HG03457 (cell line): ENCODE measurements around the gene SH2D3C.
A peak's percentile ranks its signal among the peaks of the same experiment; 100 is the strongest.
"Not testable (repeated sequence)": the region's sequence is repeated elsewhere in the genome, so short reads cannot be mapped to it uniquely, and the experiment has no call there.

Source experiments
- ATAC-seq: cut with Tn5 transposase; IDR thresholded peaks from one replicate; pipeline ENCODE4 v1.9.1; 2021; ENCODE audit warnings: moderate number of reproducible peaks; ENCODE audit not compliant: unreplicated experiment

SH2D3C gene

GRCh38 chr9:127785933-127786772 is 7.7 kb upstream of the SH2D3C start, which contains the start of gene CDK9:
Gene CDK9, plus strand, starts transcription at chr9:127786034. Its CDS starts 115 bp downstream, at chr9:127786149.
- ATAC-seq: peak; percentile 40

GRCh38 chr9:127785023-127785932 is 6.8 kb upstream of the SH2D3C start:
- peak; percentile 31 for ATAC-seq

- ATAC-seq: no peak
Measured at GRCh38 chr9:127783111-127784008, 4.9 kb upstream of the SH2D3C start.

- ATAC-seq: no peak
Measured at GRCh38 chr9:127781806-127782205, 3.3 kb upstream of the SH2D3C start.

GRCh38 chr9:127780909-127781308 is 2.4 kb upstream of the SH2D3C start:
- ATAC-seq: not testable (repeated sequence)

- ATAC-seq: no peak
Measured at GRCh38 chr9:127780126-127780885, 1.8 kb upstream of the SH2D3C start.

- no peak for ATAC-seq
Measured at GRCh38 chr9:127779136-127779981, 893 bp upstream of the SH2D3C start.

GRCh38 chr9:127777368-127777980 is 992 bp downstream of the SH2D3C start:
- no peak for ATAC-seq

- no peak for ATAC-seq
Measured at GRCh38 chr9:127776924-127777289, 1.6 kb downstream of the SH2D3C start.

GRCh38 chr9:127776195-127776923 is 2.1 kb downstream of the SH2D3C start:
- no peak for ATAC-seq

GRCh38 chr9:127773981-127774380 is 4.5 kb downstream of the SH2D3C start:
- ATAC-seq: no peak

GRCh38 chr9:127773272-127773671 is 5.2 kb downstream of the SH2D3C start:
- ATAC-seq: no peak

GRCh38 chr9:127772603-127773002 is 5.9 kb downstream of the SH2D3C start:
- no peak for ATAC-seq

GRCh38 chr9:127771570-127772189 is 6.8 kb downstream of the SH2D3C start:
- no peak for ATAC-seq

GRCh38 chr9:127770905-127771569 is 7.4 kb downstream of the SH2D3C start:
- ATAC-seq: peak; percentile 79

- ATAC-seq: no peak
Measured at GRCh38 chr9:127770583-127770904, 7.9 kb downstream of the SH2D3C start.

- ATAC-seq: no peak
Measured at GRCh38 chr9:127769929-127770582, 8.4 kb downstream of the SH2D3C start.
